WTC11 (cell line): Measurements from ENCODE around the gene LAMC2.

Experiments used
- ETV6 ChIP-seq: sonication (generic); formaldehyde crosslinking; IDR thresholded peaks from 2 replicates; pipeline ENCODE4 v1.8.1; 2022; ENCODE audit warnings: mild to moderate bottlenecking, missing genetic modification reagents
- FOXP1 ChIP-seq: sonication (generic); formaldehyde crosslinking; IDR thresholded peaks from 2 replicates; pipeline ENCODE4 v1.8.0; 2022; ENCODE audit warnings: missing genetic modification reagents, mild to moderate bottlenecking, moderate library complexity, borderline replicate concordance
- NFATC4 ChIP-seq: fragments of 250-450 bp; sonication (Bioruptor Pico); IDR thresholded peaks from 2 replicates; pipeline ENCODE4 v1.9.0; 2021; ENCODE audit warnings: mild to moderate bottlenecking
- SP1 ChIP-seq: sonication (generic); formaldehyde crosslinking; conservative IDR thresholded peaks from 2 replicates; pipeline ENCODE4 v1.8.1; 2022; ENCODE audit warnings: missing genetic modification reagents
- ZNF219 ChIP-seq: sonication (generic); formaldehyde crosslinking; IDR thresholded peaks from 2 replicates; pipeline ENCODE4 v1.8.0; 2023; ENCODE audit warnings: missing genetic modification reagents, mild to moderate bottlenecking, borderline replicate concordance
- ZNF263 ChIP-seq: sonication (generic); formaldehyde crosslinking; IDR thresholded peaks from 2 replicates; pipeline ENCODE4 v1.8.1; 2022; ENCODE audit warnings: low read depth, mild to moderate bottlenecking, moderate library complexity, missing genetic modification reagents
- ZNF317 ChIP-seq: sonication (generic); formaldehyde crosslinking; IDR thresholded peaks from 2 replicates; pipeline ENCODE4 v1.8.1; 2023; ENCODE audit warnings: low read depth, mild to moderate bottlenecking, moderate library complexity, missing genetic modification reagents, borderline replicate concordance
- TF ChIP-seq, protein P1 (sequence below): fragments of 200-600 bp; IDR thresholded peaks from 2 replicates; pipeline ENCODE4 v1.8.0; 2022; ENCODE audit warnings: antibody characterized with exemption
- TF ChIP-seq, protein P2 (sequence below): sonication (generic); formaldehyde crosslinking; IDR thresholded peaks from 2 replicates; pipeline ENCODE4 v1.8.1; 2023; ENCODE audit warnings: mild to moderate bottlenecking, missing genetic modification reagents, moderate library complexity
- TF ChIP-seq, protein P3 (sequence below): sonication (generic); formaldehyde crosslinking; IDR thresholded peaks from 2 replicates; pipeline ENCODE4 v1.8.1; 2023; ENCODE audit warnings: mild to moderate bottlenecking, missing genetic modification reagents
- TF ChIP-seq, protein P4 (sequence below): sonication (generic); formaldehyde crosslinking; IDR thresholded peaks from 2 replicates; pipeline ENCODE4 v1.8.1; 2023; ENCODE audit warnings: mild to moderate bottlenecking, missing genetic modification reagents
- TF ChIP-seq, protein P5 (sequence below): fragments of 250-450 bp; sonication (Bioruptor Pico); IDR thresholded peaks from 2 replicates; pipeline ENCODE4 v1.9.0; 2021; ENCODE audit warnings: mild to moderate bottlenecking

DNA sequence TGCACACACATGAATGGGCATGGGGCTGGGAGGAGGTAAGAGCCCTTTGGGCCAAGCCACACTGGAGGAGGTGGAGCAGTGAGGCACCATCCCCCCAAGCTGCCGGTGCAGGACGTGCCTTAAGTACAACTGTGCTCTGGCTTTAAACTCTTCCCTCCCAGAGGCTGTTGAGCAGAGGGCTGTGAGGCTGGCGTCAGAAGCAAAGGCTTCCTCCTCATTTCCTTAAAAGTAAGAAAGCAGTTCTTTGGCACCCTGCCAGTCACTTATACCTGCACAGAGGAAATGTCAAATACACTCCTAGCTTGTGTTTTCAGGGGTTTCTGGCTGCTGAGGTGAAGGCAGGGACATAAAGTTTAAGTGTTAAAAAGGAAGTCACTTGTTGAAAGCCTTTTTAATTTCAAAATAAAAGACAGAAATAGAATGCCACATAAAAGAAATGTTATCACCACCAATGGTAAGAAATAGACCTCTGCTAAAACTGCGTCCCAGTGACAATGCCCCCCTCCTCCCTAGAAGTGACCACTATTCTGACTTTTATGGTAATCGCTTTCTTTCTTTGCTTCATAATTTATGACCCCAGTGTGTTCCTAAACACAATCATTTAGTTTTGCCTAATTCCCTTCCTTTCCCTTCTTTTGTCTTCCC lies 33.0 kb downstream of the LAMC2 start:
- TF ChIP-seq, protein P1, sequence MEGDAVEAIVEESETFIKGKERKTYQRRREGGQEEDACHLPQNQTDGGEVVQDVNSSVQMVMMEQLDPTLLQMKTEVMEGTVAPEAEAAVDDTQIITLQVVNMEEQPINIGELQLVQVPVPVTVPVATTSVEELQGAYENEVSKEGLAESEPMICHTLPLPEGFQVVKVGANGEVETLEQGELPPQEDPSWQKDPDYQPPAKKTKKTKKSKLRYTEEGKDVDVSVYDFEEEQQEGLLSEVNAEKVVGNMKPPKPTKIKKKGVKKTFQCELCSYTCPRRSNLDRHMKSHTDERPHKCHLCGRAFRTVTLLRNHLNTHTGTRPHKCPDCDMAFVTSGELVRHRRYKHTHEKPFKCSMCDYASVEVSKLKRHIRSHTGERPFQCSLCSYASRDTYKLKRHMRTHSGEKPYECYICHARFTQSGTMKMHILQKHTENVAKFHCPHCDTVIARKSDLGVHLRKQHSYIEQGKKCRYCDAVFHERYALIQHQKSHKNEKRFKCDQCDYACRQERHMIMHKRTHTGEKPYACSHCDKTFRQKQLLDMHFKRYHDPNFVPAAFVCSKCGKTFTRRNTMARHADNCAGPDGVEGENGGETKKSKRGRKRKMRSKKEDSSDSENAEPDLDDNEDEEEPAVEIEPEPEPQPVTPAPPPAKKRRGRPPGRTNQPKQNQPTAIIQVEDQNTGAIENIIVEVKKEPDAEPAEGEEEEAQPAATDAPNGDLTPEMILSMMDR: no peak
- TF ChIP-seq NFATC4 (CRISPR knock-in tag): no peak
- TF ChIP-seq ZNF219 (CRISPR knock-in tag): no peak
- TF ChIP-seq, protein P2, sequence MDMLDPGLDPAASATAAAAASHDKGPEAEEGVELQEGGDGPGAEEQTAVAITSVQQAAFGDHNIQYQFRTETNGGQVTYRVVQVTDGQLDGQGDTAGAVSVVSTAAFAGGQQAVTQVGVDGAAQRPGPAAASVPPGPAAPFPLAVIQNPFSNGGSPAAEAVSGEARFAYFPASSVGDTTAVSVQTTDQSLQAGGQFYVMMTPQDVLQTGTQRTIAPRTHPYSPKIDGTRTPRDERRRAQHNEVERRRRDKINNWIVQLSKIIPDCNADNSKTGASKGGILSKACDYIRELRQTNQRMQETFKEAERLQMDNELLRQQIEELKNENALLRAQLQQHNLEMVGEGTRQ (CRISPR knock-in tag): no peak
- TF ChIP-seq ETV6 (CRISPR knock-in tag): no peak
- no peak for TF ChIP-seq ZNF263
- no peak for TF ChIP-seq FOXP1 (CRISPR knock-in tag)
- no peak for TF ChIP-seq SP1 (CRISPR knock-in tag)
- TF ChIP-seq, protein P3, sequence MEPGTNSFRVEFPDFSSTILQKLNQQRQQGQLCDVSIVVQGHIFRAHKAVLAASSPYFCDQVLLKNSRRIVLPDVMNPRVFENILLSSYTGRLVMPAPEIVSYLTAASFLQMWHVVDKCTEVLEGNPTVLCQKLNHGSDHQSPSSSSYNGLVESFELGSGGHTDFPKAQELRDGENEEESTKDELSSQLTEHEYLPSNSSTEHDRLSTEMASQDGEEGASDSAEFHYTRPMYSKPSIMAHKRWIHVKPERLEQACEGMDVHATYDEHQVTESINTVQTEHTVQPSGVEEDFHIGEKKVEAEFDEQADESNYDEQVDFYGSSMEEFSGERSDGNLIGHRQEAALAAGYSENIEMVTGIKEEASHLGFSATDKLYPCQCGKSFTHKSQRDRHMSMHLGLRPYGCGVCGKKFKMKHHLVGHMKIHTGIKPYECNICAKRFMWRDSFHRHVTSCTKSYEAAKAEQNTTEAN (CRISPR knock-in tag): no peak
- TF ChIP-seq, protein P4, sequence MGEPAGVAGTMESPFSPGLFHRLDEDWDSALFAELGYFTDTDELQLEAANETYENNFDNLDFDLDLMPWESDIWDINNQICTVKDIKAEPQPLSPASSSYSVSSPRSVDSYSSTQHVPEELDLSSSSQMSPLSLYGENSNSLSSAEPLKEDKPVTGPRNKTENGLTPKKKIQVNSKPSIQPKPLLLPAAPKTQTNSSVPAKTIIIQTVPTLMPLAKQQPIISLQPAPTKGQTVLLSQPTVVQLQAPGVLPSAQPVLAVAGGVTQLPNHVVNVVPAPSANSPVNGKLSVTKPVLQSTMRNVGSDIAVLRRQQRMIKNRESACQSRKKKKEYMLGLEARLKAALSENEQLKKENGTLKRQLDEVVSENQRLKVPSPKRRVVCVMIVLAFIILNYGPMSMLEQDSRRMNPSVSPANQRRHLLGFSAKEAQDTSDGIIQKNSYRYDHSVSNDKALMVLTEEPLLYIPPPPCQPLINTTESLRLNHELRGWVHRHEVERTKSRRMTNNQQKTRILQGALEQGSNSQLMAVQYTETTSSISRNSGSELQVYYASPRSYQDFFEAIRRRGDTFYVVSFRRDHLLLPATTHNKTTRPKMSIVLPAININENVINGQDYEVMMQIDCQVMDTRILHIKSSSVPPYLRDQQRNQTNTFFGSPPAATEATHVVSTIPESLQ: no peak
- TF ChIP-seq, protein P5, sequence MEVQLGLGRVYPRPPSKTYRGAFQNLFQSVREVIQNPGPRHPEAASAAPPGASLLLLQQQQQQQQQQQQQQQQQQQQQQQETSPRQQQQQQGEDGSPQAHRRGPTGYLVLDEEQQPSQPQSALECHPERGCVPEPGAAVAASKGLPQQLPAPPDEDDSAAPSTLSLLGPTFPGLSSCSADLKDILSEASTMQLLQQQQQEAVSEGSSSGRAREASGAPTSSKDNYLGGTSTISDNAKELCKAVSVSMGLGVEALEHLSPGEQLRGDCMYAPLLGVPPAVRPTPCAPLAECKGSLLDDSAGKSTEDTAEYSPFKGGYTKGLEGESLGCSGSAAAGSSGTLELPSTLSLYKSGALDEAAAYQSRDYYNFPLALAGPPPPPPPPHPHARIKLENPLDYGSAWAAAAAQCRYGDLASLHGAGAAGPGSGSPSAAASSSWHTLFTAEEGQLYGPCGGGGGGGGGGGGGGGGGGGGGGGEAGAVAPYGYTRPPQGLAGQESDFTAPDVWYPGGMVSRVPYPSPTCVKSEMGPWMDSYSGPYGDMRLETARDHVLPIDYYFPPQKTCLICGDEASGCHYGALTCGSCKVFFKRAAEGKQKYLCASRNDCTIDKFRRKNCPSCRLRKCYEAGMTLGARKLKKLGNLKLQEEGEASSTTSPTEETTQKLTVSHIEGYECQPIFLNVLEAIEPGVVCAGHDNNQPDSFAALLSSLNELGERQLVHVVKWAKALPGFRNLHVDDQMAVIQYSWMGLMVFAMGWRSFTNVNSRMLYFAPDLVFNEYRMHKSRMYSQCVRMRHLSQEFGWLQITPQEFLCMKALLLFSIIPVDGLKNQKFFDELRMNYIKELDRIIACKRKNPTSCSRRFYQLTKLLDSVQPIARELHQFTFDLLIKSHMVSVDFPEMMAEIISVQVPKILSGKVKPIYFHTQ: no peak
- TF ChIP-seq ZNF317 (CRISPR knock-in tag): no peak
